GM23248 (cell line): ENCODE measurements around the gene SRMS.

Experiments
- EZH2 ChIP-seq: fragments of 200-600 bp; sonication (generic); IDR thresholded peaks from 2 replicates; pipeline ENCODE4 v1.6.1; 2018; ENCODE audit warnings: antibody characterized with exemption, mild to moderate bottlenecking; ENCODE audit not compliant: insufficient read depth, poor library complexity, severe bottlenecking
- EZH2phosphoT487 ChIP-seq: fragments of 200-600 bp; sonication (generic); IDR thresholded peaks from 2 replicates; pipeline ENCODE4 v1.6.1; 2018; ENCODE audit warnings: antibody characterized with exemption, moderate library complexity, mild to moderate bottlenecking, low read depth; ENCODE audit not compliant: insufficient read depth

DNA sequence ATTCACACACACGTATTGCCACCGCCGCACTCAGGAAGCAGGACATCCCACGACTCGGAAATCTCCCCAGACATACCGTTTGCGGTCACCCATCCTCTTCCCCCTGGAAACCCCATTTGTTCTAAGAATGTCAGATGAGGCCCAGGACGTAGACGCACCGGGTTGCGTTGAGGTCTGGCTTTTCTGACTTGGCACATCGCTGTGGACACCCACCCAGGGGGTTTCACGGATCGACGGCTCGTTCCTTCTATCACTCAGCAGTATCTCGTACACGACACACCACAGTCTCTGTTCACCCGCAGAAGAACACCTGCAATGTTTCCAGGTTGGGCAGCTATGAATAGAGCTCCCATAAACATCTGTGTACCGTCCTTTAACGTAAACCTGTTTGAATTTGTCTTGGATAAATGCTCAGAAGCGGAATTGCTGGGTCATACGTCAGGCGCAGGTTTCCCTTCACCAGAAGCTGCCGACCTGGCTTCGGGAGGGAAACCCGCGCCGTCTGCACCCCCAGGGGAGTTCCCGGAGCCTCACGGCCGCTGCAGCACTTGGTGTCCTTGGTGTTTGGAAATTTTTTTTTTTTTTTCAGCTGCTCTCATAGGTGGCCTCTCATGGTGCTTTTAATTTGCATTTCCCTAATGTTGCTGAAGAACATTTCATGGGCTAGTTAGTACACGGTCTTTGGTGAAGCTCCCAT lies 39.3 kb downstream of the SRMS start:
- TF ChIP-seq EZH2: no peak
- TF ChIP-seq EZH2phosphoT487: no peak
